H7 (cell line): ENCODE measurements around the gene BTBD6. TPM values are rescaled to one million over a fixed set of nuclear protein-coding genes. Genes with fewer than 3 reads are reported as not detected.
A peak's percentile ranks its signal among the peaks of the same experiment; 100 is the strongest.

ENCODE experiments used
- DNase-seq: peaks from one replicate; pipeline ENCODE4 v3.0.0; 2012
- H3K27me3 ChIP-seq: 2 replicates; pipeline ENCODE4 v1.6.0; 2011; ENCODE audit warnings: mild to moderate bottlenecking, low read length; ENCODE audit not compliant: control insufficient read depth, insufficient read depth
- H3K36me3 ChIP-seq: replicated peaks from 2 replicates; pipeline ENCODE4 v1.5.1; 2011; ENCODE audit warnings: low read length; ENCODE audit not compliant: control insufficient read depth, insufficient read depth
- H3K4me3 ChIP-seq: 2 replicates; pipeline ENCODE4 v1.5.1; 2011; ENCODE audit warnings: low read depth, mild to moderate bottlenecking, control low read depth, low read length, moderate library complexity; ENCODE audit not compliant: insufficient read depth
- total RNA-seq: library from RNA; depleted of rRNA; stranded (reverse); fragments of >200 nt; shearing (Covaris generic); gene quantifications from 2 replicates; pipeline ENCODE4 v1.2.3, GENCODE V29; 2014; rRNA removed

BTBD6 gene
- total RNA-seq, result 18.7 and 22.3 TPM in 2 replicates

DNA sequence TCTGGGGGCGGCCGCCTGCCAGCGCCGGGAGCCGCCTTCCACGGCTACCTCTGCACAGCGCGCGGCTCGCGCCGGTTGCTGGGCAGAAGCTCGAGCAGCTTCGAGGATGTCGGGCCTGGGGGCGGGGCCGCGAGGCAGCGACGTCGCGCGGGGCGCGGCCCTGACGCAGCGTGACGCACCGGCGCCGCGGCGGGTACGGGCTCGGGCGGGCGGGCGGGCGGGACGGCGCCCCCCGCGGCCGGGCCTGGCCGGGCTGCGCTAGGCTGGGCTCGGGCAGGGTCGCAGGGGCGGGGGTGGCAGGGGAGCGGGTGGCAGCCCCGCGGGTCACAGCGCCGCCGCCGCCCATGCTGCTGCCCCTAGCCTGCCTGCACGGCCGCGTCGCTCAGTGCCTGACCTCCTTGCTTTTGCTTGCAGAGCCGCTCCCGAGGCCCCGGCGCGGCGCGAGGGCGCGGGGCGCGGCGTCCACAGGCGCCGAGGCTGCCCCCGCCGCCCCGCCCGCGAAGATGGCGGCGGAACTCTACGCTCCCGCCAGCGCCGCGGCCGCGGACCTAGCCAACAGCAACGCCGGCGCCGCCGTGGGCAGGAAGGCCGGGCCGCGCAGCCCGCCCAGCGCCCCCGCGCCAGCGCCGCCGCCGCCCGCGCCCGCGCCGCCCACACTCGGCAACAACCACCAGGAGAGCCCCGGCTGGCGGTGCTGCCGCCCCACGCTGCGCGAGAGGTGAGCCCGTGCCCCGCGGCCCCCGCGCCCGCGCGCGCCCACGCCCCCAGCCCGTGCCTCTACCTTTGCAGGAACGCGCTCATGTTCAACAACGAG lies at the start of gene BTBD6:
Gene BTBD6 (plus strand): TSS at position 166 of the 814 bp plus-strand sequence. CDS start 179 bp downstream, at position 345.
- H3K36me3 ChIP-seq, result no peaks in the 10 kb centered on the region; the same call in 1 of the 2 replicates
- no peaks in the 10 kb centered on the region for H3K27me3 ChIP-seq
- DNase-seq, result peak; percentile 98
- H3K4me3 ChIP-seq, result peak within 1 kb of the TSS; percentile 61

GRCh38 chr14:105198588-105198987 lies 49.7 kb upstream of the BTBD6 start:
- peak; percentile 79 for DNase-seq
- Histone ChIP-seq H3K4me3 (no peak overlapping the region), H3K36me3 (no peaks in the 10 kb centered on the region), H3K27me3 (peaks cover 5% of the 10 kb centered on the region)

DNA sequence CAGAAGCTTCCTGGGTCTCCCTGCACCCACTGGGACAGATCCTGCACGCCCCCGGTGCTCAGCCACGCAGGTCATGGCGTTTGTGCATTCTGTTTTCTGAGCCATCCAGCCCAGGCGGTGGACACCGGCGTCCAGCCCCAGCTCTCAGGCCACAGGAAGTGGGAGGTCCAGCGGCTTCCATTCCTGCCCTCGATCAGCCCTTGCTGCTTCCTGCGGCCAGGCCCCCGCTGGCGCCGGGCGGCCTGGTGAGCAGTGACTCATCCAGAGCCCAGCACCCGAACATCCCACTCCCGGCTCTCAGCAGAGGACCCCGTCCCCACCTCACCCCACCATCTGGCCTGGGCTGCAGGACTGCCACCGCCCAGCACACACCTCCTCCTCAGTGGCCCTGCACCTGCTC lies 49.2 kb upstream of the BTBD6 start:
- H3K27me3 ChIP-seq, result peaks cover 5% of the 10 kb centered on the region
- no peak for DNase-seq
- H3K36me3 ChIP-seq, result no peaks in the 10 kb centered on the region

GRCh38 chr14:105200074-105200473 lies 48.3 kb upstream of the BTBD6 start:
- H3K27me3 ChIP-seq, result peaks cover 5% of the 10 kb centered on the region
- DNase-seq, result no peak
- no peak overlapping the region for H3K4me3 ChIP-seq
- no peaks in the 10 kb centered on the region for H3K36me3 ChIP-seq

More for the DNA sequence above, 49.2 kb upstream of the BTBD6 start:
- H3K4me3 ChIP-seq, result no peak overlapping the region

- H3K27me3 ChIP-seq, result peaks cover 5% of the 10 kb centered on the region
- H3K36me3 ChIP-seq, result no peaks in the 10 kb centered on the region
- no peak for DNase-seq
Observed at GRCh38 chr14:105200641-105201040, 47.7 kb upstream of the BTBD6 start.

GRCh38 chr14:105201156-105201924 lies 47.0 kb upstream of the BTBD6 start:
- Histone ChIP-seq H3K27me3 (peaks cover 5% of the 10 kb centered on the region), H3K4me3 (no peak overlapping the region), H3K36me3 (no peaks in the 10 kb centered on the region)
- peak; percentile 90 for DNase-seq

More at GRCh38 chr14:105200641-105201040, 47.7 kb upstream of the BTBD6 start:
- H3K4me3 ChIP-seq, result no peak overlapping the region

DNA sequence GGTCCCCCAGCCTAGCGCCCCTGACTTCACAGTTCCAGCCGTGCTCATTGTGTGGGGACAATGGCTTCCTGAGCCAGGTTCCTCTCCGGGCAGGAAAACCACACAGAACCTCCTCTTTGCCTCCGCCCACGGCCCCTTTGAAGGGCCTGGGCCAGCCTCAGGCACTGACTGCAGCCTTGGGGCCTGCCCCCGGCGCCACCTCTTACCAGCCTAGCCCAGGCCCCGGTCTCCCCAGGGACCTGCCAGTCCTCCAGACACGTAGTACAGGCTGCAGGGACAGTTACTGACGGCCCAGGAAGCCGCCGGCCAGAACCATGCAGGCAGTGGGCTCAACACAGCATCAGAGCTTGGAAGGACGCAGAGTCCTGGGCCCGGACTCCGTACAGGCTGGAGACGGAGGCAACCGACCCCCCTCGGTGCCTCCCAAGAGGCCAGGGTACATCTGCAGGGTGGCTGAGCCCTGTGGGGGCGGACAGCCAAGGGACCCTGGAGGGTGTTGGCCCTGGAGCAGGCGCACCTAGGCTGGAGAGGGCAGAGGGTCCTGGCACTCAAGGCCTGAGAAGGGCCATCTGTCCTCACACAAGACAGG lies 46.3 kb upstream of the BTBD6 start:
- Histone ChIP-seq H3K27me3 (peaks cover 5% of the 10 kb centered on the region), H3K36me3 (no peaks in the 10 kb centered on the region), H3K4me3 (no peak overlapping the region)
- DNase-seq, result no peak

- H3K27me3 ChIP-seq, result peaks cover 4% of the 10 kb centered on the region
- peak; percentile 97 for DNase-seq
- no peaks in the 10 kb centered on the region for H3K36me3 ChIP-seq
- H3K4me3 ChIP-seq, result no peak overlapping the region
Observed at GRCh38 chr14:105203057-105203531, 45.2 kb upstream of the BTBD6 start.

DNA sequence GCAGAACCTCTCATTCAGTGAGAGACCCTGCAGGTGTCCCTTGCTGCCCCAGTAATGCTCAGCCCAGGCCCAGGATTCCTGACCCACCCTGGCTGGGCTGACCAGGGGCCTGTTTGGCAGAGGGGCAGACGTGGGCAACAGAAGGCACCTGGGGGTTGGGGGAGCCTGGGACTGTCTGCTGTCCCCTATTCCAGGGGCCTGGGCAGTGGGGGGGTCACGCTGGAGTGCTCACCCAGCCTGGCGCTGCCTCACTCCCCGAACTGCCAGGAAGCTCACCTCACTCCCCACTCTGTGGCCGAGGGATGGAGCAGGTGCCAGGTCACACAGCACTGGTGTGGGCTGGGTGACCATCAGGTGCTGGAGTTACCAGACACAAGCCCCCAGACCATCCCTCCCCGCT lies 44.6 kb upstream of the BTBD6 start:
- Histone ChIP-seq H3K27me3 (peaks cover 2% of the 10 kb centered on the region; the same call in 1 of the 2 replicates), H3K4me3 (no peak overlapping the region), H3K36me3 (no peaks in the 10 kb centered on the region)
- DNase-seq, result no peak

GRCh38 chr14:105204206-105204930 lies 44.0 kb upstream of the BTBD6 start:
- Histone ChIP-seq H3K4me3 (no peak overlapping the region), H3K36me3 (no peaks in the 10 kb centered on the region), H3K27me3 (peaks cover 2% of the 10 kb centered on the region; the same call in 1 of the 2 replicates)
- no peak for DNase-seq

DNA sequence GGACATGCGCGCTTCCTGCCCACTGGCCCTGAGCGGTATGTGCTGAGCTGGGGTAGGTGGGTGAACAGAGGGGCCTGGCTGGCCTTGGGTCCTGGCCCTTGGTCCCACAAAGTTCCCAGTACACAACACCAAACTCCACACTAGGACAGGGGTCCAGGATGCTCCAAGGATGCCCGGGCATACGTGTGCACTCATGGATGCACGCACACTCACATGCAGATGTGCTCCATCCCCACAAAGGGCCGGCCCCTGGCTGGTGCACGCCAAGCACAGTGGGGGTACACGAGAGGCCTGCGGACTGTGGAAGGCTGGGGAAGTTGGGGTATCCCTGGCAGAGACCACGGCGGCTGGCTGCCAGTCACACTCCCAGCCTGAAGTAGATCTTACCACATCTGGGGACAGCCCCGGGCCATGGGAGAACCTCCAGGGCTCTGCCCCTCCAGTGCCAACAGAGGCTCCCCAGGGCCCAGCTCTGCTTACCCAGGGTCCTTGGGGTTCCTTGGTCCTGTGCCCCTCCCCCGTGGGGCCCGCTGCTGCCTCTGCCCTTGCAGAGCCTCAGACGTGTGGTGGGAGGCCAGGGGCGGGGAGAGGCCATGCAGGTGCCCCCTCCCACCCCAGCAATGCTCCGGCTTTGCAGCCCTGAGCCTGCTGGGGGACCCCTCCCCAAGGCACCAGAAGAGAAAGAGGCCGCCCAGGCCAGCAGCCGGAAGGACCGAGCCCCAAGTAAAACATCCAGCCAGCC lies 43.2 kb upstream of the BTBD6 start:
- Histone ChIP-seq H3K36me3 (no peaks in the 10 kb centered on the region; the same call in 1 of the 2 replicates), H3K4me3 (no peak overlapping the region), H3K27me3 (peaks cover 2% of the 10 kb centered on the region; the same call in 1 of the 2 replicates)
- no peak for DNase-seq

GRCh38 chr14:105205673-105206208 lies 42.6 kb upstream of the BTBD6 start:
- peaks cover 2% of the 10 kb centered on the region; the same call in 1 of the 2 replicates for H3K27me3 ChIP-seq
- DNase-seq, result peak; percentile 79
- no peaks in the 10 kb centered on the region; the same call in 1 of the 2 replicates for H3K36me3 ChIP-seq

GRCh38 chr14:105206873-105207272 lies 41.5 kb upstream of the BTBD6 start:
- no peaks in the 10 kb centered on the region; the same call in 1 of the 2 replicates for H3K36me3 ChIP-seq
- DNase-seq, result no peak
- H3K4me3 ChIP-seq, result no peak overlapping the region
- H3K27me3 ChIP-seq, result peaks cover 2% of the 10 kb centered on the region; the same call in 1 of the 2 replicates

More at GRCh38 chr14:105205673-105206208, 42.6 kb upstream of the BTBD6 start:
- H3K4me3 ChIP-seq, result no peak overlapping the region
